Mesothelial cell of epicardium (in vitro differentiated cells): ENCODE results near the gene ASPN. TPM values are rescaled to one million over a fixed set of nuclear protein-coding genes. Genes with fewer than 3 reads are reported as not detected.

Experiments
- DNase-seq, 2 experiments: peaks; one replicate each; pipeline ENCODE4 v3.0.0; 2021; ENCODE audit warnings: low spot score in 2 of 2; ENCODE audit not compliant: unreplicated experiment in 2 of 2
- H3K27ac Mint-ChIP-seq: 2 replicates; pipeline ENCODE4 v1.8.0; 2021; ENCODE audit warnings: mixed read lengths
- H3K27me3 Mint-ChIP-seq: 2 replicates; pipeline ENCODE4 v1.8.0; 2021; ENCODE audit warnings: low read depth, mixed read lengths
- H3K36me3 Mint-ChIP-seq: 2 replicates; pipeline ENCODE4 v1.8.0; 2021; ENCODE audit warnings: mixed read lengths
- H3K4me1 Mint-ChIP-seq: 2 replicates; pipeline ENCODE4 v1.8.0; 2021; ENCODE audit warnings: mixed read lengths
- H3K4me3 Mint-ChIP-seq: 2 replicates; pipeline ENCODE4 v1.8.0; 2021; ENCODE audit warnings: mild to moderate bottlenecking, moderate library complexity, mixed read lengths
- H3K9me3 Mint-ChIP-seq: 2 replicates; pipeline ENCODE4 v1.8.0; 2021; ENCODE audit warnings: mixed read lengths
- CTCF ChIP-seq: fragments of 200-600 bp; sonication (generic); IDR thresholded peaks from one replicate; pipeline ENCODE4 v1.5.0; 2021; ENCODE audit warnings: antibody characterized with exemption; ENCODE audit not compliant: unreplicated experiment
- total RNA-seq: library from RNA; stranded (reverse); gene quantifications from 3 replicates; pipeline ENCODE4 v1.2.1, GENCODE V29; 2021

ASPN gene
- total RNA-seq, 1 donor from 2014 or later, result 0.63 TPM

GRCh38 chr9:92518199-92518598, 35.9 kb upstream of the ASPN start:
- peaks cover 1% of the 10 kb centered on the region for H3K4me1 Mint-ChIP-seq
- no peak for DNase-seq
- no peak overlapping the region for H3K27ac Mint-ChIP-seq
- no peaks in the 10 kb centered on the region for H3K36me3 Mint-ChIP-seq
- peaks cover 3% of the 10 kb centered on the region for H3K9me3 Mint-ChIP-seq
- no peak for TF ChIP-seq CTCF
- H3K4me3 Mint-ChIP-seq, result no peak overlapping the region
- H3K27me3 Mint-ChIP-seq, result peaks cover 2% of the 10 kb centered on the region

- no peak for TF ChIP-seq CTCF
- Mint-ChIP-seq H3K27ac (peak overlapping the region; percentile 35), H3K36me3 (no peaks in the 10 kb centered on the region), H3K9me3 (peaks cover 3% of the 10 kb centered on the region), H3K4me3 (no peak overlapping the region), H3K27me3 (peaks cover 2% of the 10 kb centered on the region), H3K4me1 (peaks cover 6% of the 10 kb centered on the region)
- DNase-seq, result no peak
These were observed 34.7 kb upstream of the ASPN start for GRCh38 chr9:92517046-92517445.

GRCh38 chr9:92516521-92516920, 34.2 kb upstream of the ASPN start:
- Mint-ChIP-seq H3K27me3 (peaks cover 2% of the 10 kb centered on the region), H3K36me3 (no peaks in the 10 kb centered on the region), H3K27ac (no peak overlapping the region), H3K4me1 (peaks cover 6% of the 10 kb centered on the region), H3K9me3 (peaks cover 4% of the 10 kb centered on the region), H3K4me3 (no peak overlapping the region)
- no peak for TF ChIP-seq CTCF
- no peak for DNase-seq

GRCh38 chr9:92514635-92515034, 32.3 kb upstream of the ASPN start:
- no peak overlapping the region for H3K27ac Mint-ChIP-seq
- no peak for TF ChIP-seq CTCF

GRCh38 chr9:92513349-92513748, 31.0 kb upstream of the ASPN start:
- peaks cover 3% of the 10 kb centered on the region for H3K9me3 Mint-ChIP-seq
- H3K4me3 Mint-ChIP-seq, result no peak overlapping the region
- H3K36me3 Mint-ChIP-seq, result no peaks in the 10 kb centered on the region
- H3K27ac Mint-ChIP-seq, result no peak overlapping the region
- DNase-seq, result no peak
- peaks cover 8% of the 10 kb centered on the region for H3K4me1 Mint-ChIP-seq
- H3K27me3 Mint-ChIP-seq, result no peaks in the 10 kb centered on the region
- TF ChIP-seq CTCF, result no peak

More at GRCh38 chr9:92514635-92515034, 32.3 kb upstream of the ASPN start:
- Mint-ChIP-seq H3K36me3 (no peaks in the 10 kb centered on the region), H3K9me3 (peaks cover 4% of the 10 kb centered on the region), H3K4me3 (no peak overlapping the region), H3K4me1 (peaks cover 8% of the 10 kb centered on the region), H3K27me3 (peaks cover 2% of the 10 kb centered on the region)
- no peak for DNase-seq

GRCh38 chr9:92512622-92513021, 30.3 kb upstream of the ASPN start:
- TF ChIP-seq CTCF, result no peak
- Mint-ChIP-seq H3K36me3 (no peaks in the 10 kb centered on the region), H3K27ac (no peak overlapping the region), H3K27me3 (peaks cover 2% of the 10 kb centered on the region), H3K9me3 (peaks cover 3% of the 10 kb centered on the region), H3K4me1 (peaks cover 12% of the 10 kb centered on the region), H3K4me3 (no peak overlapping the region)
- DNase-seq, result no peak
